Measurements from ENCODE around the gene TRAF3. TPM values are rescaled to one million over a fixed set of nuclear protein-coding genes. Genes with fewer than 3 reads are reported as not detected.

The TRAF3 gene
- polyA plus RNA-seq, 1 of the 3 experiments (the other 2 are of a cell fraction), result 17.9 TPM

GRCh38 chr14:102916347-102917055 is 139.3 kb downstream of the TRAF3 start:
- CTCF ChIA-PET, result interaction anchor here (1.2 to 2.9 kb wide), 5 partner anchors 19 to 222 kb away, joined by 3 to 26 read pairs (median 10); no protein-coding TSS in a partner anchor
- H3K4me1 ChIP-seq (ENCODE audit: control insufficient read depth in 1 of 2, insufficient read depth in 2 of 2, low read depth in 1 of 2, low read length in 1 of 2), result no peaks in the 10 kb centered on the region
- no peaks in the 10 kb centered on the region for H3K79me2 ChIP-seq (ENCODE audit: insufficient read depth)
- no peaks in the 10 kb centered on the region for H4K20me1 ChIP-seq (ENCODE audit: insufficient read depth)
- WGBS (ENCODE audit: low lambda C conversion rate), result 92% methylated on average over 15 of the region's 18 CpGs
- H3K4me3 ChIP-seq (ENCODE audit: low read depth in 2 of 2, low read length in 1 of 2), result no peak overlapping the region
- no peak for DNase-seq
- H3F3A ChIP-seq (replicated peaks; ENCODE audit: insufficient read depth), result no peaks in the 10 kb centered on the region
- no peak overlapping the region for H3K4me2 ChIP-seq
- H3K9ac ChIP-seq, result no peak overlapping the region
- no peak overlapping the region for H2AFZ ChIP-seq (ENCODE audit: low read depth)
- no peak overlapping the region for H3K27ac ChIP-seq (ENCODE audit: low read depth in 2 of 2, low read length in 1 of 2)
- no peaks in the 10 kb centered on the region for H3K36me3 ChIP-seq (replicated peaks in 1 of 2; ENCODE audit: control insufficient read depth in 1 of 2, insufficient read depth in 2 of 2, low read length in 1 of 2)
- TF ChIP-seq USF1 (IDR thresholded peaks at IDR 0.05; ENCODE audit: borderline replicate concordance, low read depth) (no peak), MXI1 (IDR thresholded peaks at IDR 0.05; ENCODE audit: low read depth, low read length) (no peak), CHD2 (IDR thresholded peaks at IDR 0.05; ENCODE audit: low read length, partially characterized antibody) (no peak), ZBTB33 (IDR thresholded peaks at IDR 0.05; ENCODE audit: borderline replicate concordance, low read depth) (no peak), RXRA (IDR thresholded peaks at IDR 0.05; ENCODE audit: borderline replicate concordance, low read depth) (no peak), TCF12 (IDR thresholded peaks at IDR 0.05) (no peak), POLR2AphosphoS5 (IDR thresholded peaks at IDR 0.05; ENCODE audit: low read depth, low read length) (no peak), NRF1 (IDR thresholded peaks at IDR 0.05; ENCODE audit: low read depth, low read length) (no peak), MAX (IDR thresholded peaks at IDR 0.05; ENCODE audit: low read depth) (no peak), SMC3 (IDR thresholded peaks at IDR 0.05; ENCODE audit: low read depth, low read length) (no peak), FOSL2 (IDR thresholded peaks at IDR 0.05; ENCODE audit: borderline replicate concordance, low read depth) (no peak), FOXJ3 (CRISPR knock-in tag; IDR thresholded peaks at IDR 0.05) (no peak), RCOR1 (IDR thresholded peaks at IDR 0.05; ENCODE audit: low read length) (no peak), IRF3 (IDR thresholded peaks at IDR 0.05; ENCODE audit: low read depth, low read length) (no peak)
- H3K9me2 ChIP-seq, result no peaks in the 10 kb centered on the region
- H3K27me3 ChIP-seq (ENCODE audit: insufficient read depth), result no peaks in the 10 kb centered on the region
- POLR2A ChIA-PET, result no interaction called here
- no peaks in the 10 kb centered on the region for H3K9me3 ChIP-seq

Measured in SK-N-SH (cell line).